AG04450 (cell line): Measurements from ENCODE around the gene KHK. TPM values are rescaled to one million over a fixed set of nuclear protein-coding genes. Genes with fewer than 3 reads are reported as not detected.

Experiments used
- CTCF ChIA-PET: fragments of 300-600, 350-600 bp; formaldehyde crosslinking; extraction: SDS; loops from one replicate; lab custom pipeline; 2022; ENCODE audit warnings: antibody characterized with exemption, inconsistent platforms; lab: Charles Lee
- POLR2A ChIA-PET: fragments of 350-600 bp; formaldehyde crosslinking; extraction: SDS; loops from one replicate; lab custom pipeline; 2021; ENCODE audit warnings: antibody characterized with exemption, inconsistent platforms; lab: Yijun Ruan, JAX
- DNase-seq: peaks from one replicate; pipeline ENCODE4 v3.0.0-alpha.2; 2011; ENCODE audit warnings: low read depth, low spot score
- H3K27ac ChIP-seq: one replicate; pipeline ENCODE4 v1.5.1; 2012; ENCODE audit warnings: low read depth, low read length, control low read depth
- H3K27me3 ChIP-seq: one replicate; pipeline ENCODE4 v1.6.0; 2012; ENCODE audit warnings: low read length; ENCODE audit not compliant: control insufficient read depth, insufficient read depth
- H3K4me3 ChIP-seq: 2 replicates; pipeline ENCODE4 v1.5.1; 2011; ENCODE audit warnings: mild to moderate bottlenecking, low read depth, low read length, control low read depth
- H3K9me3 ChIP-seq: 2 replicates; pipeline ENCODE4 v1.5.1; 2012; ENCODE audit warnings: low read length; ENCODE audit not compliant: control insufficient read depth, insufficient read depth
- polyA plus RNA-seq: library from polyadenylated mRNA; depleted of rRNA; stranded (reverse); fragments of >200 nt; gene quantifications from 2 replicates; pipeline ENCODE4 v1.2.3, GENCODE V29; 2011
- TF ChIP-seq, protein P1 (sequence below): IDR thresholded peaks from 2 replicates; pipeline ENCODE4 v1.5.1; 2011; ENCODE audit warnings: low read depth, low read length, control low read depth, inconsistent platforms

KHK gene
- polyA plus RNA-seq, 1 experiment = 0.37 TPM

- TF ChIP-seq, protein P1, sequence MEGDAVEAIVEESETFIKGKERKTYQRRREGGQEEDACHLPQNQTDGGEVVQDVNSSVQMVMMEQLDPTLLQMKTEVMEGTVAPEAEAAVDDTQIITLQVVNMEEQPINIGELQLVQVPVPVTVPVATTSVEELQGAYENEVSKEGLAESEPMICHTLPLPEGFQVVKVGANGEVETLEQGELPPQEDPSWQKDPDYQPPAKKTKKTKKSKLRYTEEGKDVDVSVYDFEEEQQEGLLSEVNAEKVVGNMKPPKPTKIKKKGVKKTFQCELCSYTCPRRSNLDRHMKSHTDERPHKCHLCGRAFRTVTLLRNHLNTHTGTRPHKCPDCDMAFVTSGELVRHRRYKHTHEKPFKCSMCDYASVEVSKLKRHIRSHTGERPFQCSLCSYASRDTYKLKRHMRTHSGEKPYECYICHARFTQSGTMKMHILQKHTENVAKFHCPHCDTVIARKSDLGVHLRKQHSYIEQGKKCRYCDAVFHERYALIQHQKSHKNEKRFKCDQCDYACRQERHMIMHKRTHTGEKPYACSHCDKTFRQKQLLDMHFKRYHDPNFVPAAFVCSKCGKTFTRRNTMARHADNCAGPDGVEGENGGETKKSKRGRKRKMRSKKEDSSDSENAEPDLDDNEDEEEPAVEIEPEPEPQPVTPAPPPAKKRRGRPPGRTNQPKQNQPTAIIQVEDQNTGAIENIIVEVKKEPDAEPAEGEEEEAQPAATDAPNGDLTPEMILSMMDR = no peak
These were observed 9.3 kb upstream of the KHK start for GRCh38 chr2:27077231-27077630.

GRCh38 chr2:27078267-27079194, 8.0 kb upstream of the KHK start, which contains the start of gene EMILIN1:
EMILIN1 (plus strand) TSS chr2:27078615; CDS start chr2:27079066, 451 bp downstream.
- TF ChIP-seq, protein P1 = peak; percentile 4; the same call in 1 of the 2 replicates
- DNase-seq = peak; percentile 92
- ChIA-PET POLR2A (interaction anchor here (0.6 to 2.4 kb wide), 9 partner anchors 12 to 288 kb away, joined by 3 to 15 read pairs (median 4); partner anchors contain the start of genes ABHD1, AGBL5, ATRAID and SLC5A6), CTCF (interaction anchor here (1.0 kb wide), 2 partner anchors 13 to 16 kb away, joined by 3 to 4 read pairs; no protein-coding TSS in a partner anchor)
- H3K27ac ChIP-seq = peak within 1 kb of the TSS; percentile 71
- no peaks in the 10 kb centered on the region for H3K27me3 ChIP-seq
- no peaks in the 10 kb centered on the region; the same call in 1 of the 2 replicates for H3K9me3 ChIP-seq
- peak within 1 kb of the TSS; percentile 85 for H3K4me3 ChIP-seq

More at GRCh38 chr2:27077231-27077630, 9.3 kb upstream of the KHK start:
- POLR2A ChIA-PET = interaction anchor here (0.6 to 1.0 kb wide), 3 partner anchors 13 to 135 kb away, joined by 3 to 7 read pairs (median 3); partner anchors contain the start of genes ATRAID and SLC5A6
- DNase-seq = no peak
- Histone ChIP-seq H3K4me3 (no peak overlapping the region), H3K9me3 (no peaks in the 10 kb centered on the region; the same call in 1 of the 2 replicates), H3K27me3 (no peaks in the 10 kb centered on the region), H3K27ac (no peak overlapping the region)
- CTCF ChIA-PET = interaction anchor here (0.6 kb wide), 1 partner anchor 21 kb away, joined by 4 read pairs; no protein-coding TSS in a partner anchor

GRCh38 chr2:27079233-27080139, 7.1 kb upstream of the KHK start:
- no peak for DNase-seq
- ChIA-PET CTCF (interaction anchor here (1.0 kb wide), 1 partner anchor 17 kb away, joined by 3 read pairs; no protein-coding TSS in a partner anchor), POLR2A (interaction anchor here (0.7 to 2.4 kb wide), 3 partner anchors 23 to 29 kb away, joined by 3 to 15 read pairs (median 4); partner anchors contain the start of gene AGBL5)
- TF ChIP-seq, protein P1 = no peak
- Histone ChIP-seq H3K4me3 (peak overlapping the region; percentile 85), H3K27ac (peak overlapping the region; percentile 57), H3K9me3 (no peaks in the 10 kb centered on the region; the same call in 1 of the 2 replicates), H3K27me3 (no peaks in the 10 kb centered on the region)

DNA sequence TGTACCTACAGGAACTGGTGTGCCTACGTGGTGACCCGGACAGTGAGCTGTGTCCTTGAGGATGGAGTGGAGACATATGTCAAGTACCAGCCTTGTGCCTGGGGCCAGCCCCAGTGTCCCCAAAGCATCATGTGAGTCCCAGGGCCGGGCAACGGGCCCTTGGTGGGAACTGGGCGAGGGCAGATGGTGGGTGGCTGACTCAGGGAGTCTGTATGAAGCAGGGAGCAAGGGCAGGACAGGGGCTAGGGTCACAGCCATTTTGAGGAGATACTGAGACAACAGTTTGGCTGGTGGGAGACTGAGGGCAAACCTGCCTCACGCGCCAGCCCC, 6.5 kb upstream of the KHK start:
- TF ChIP-seq, protein P1 = no peak
- ChIA-PET CTCF (no interaction called here), POLR2A (interaction anchor here (0.9 to 2.4 kb wide), 3 partner anchors 8 to 29 kb away, joined by 6 to 25 read pairs (median 15); partner anchors contain the start of genes AGBL5 and OST4)
- H3K9me3 ChIP-seq = no peaks in the 10 kb centered on the region; the same call in 1 of the 2 replicates
- peak overlapping the region; percentile 85 for H3K4me3 ChIP-seq
- H3K27me3 ChIP-seq = no peaks in the 10 kb centered on the region
- peak overlapping the region; percentile 52 for H3K27ac ChIP-seq
- no peak for DNase-seq
